Stimulated activated CD8-positive, alpha-beta memory T cell treated with anti-CD3 and anti-CD28 coated beads, Interleukin-12 subunit alpha, Interleukin-12 subunit beta, amount 100 ng/mL, for 24 hours (primary cell): ENCODE results near the gene HMCN2.
"Not testable (repeated sequence)": the region's sequence is repeated elsewhere in the genome, so short reads cannot be mapped to it uniquely, and the experiment has no call there.

ENCODE experiments used
- DNase-seq: peaks from one replicate; pipeline ENCODE4 v3.0.0-alpha.2; 2020; ENCODE audit errors: extremely low read depth

The HMCN2 gene

DNA sequence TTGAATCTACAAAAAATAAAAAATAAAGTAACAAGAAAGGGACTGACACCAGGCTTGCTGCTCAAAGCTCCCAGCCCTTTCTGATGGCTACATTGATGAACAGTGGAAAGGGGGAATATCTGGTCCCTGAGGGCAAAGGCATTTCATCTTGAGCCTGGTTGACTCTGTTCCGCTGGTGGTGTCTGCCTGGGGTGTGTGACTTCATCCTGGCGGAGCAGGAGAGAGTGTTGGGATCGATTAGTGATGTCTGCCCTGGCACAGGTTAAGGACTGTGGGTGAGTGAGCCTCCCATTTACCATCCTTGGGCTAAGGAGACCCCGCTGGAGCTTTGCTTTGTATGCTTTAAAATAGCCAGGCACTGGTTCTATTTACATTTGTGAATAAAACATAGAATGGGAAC, 122.3 kb downstream of the HMCN2 start:
- DNase-seq, result no peak

GRCh38 chr9:130390390-130390789, 124.8 kb downstream of the HMCN2 start:
- DNase-seq, result no peak

DNA sequence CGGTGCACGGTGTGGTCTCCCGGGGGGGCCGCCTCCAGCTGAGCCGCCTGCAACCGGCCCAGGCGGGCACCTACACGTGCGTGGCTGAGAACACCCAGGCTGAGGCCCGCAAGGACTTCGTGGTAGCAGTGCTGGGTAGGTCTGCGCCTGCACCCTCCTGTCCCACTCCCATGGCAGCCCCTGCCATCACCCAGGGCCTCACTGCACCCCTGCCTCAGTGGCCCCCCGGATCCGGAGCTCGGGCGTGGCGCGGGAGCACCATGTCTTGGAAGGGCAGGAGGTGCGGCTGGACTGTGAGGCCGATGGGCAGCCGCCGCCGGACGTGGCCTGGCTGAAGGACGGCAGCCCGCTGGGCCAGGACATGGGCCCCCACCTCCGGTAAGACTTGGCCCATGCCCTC, 125.4 kb downstream of the HMCN2 start:
- no peak for DNase-seq

- DNase-seq, result no peak
Observed at GRCh38 chr9:130391866-130392265, 126.3 kb downstream of the HMCN2 start.

GRCh38 chr9:130393681-130394071, 128.1 kb downstream of the HMCN2 start:
- no peak for DNase-seq

DNA sequence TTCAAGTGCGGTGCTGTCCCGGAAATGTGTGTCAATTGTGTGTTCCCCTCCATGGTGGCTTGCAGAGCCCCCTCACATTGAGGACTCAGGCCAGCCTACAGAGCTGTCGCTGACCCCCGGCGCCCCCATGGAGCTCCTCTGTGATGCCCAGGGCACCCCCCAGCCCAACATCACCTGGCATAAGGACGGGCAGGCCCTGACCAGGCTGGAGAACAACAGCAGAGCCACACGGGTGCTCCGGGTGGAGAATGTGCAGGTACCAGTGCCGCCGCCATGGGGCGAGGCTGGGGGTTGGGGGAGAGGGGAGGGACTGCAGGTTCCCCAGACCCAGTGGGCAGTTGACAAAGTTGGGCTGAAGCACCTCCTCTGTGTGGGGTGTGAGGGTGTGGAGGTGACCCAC, 128.8 kb downstream of the HMCN2 start:
- DNase-seq, result no peak

DNA sequence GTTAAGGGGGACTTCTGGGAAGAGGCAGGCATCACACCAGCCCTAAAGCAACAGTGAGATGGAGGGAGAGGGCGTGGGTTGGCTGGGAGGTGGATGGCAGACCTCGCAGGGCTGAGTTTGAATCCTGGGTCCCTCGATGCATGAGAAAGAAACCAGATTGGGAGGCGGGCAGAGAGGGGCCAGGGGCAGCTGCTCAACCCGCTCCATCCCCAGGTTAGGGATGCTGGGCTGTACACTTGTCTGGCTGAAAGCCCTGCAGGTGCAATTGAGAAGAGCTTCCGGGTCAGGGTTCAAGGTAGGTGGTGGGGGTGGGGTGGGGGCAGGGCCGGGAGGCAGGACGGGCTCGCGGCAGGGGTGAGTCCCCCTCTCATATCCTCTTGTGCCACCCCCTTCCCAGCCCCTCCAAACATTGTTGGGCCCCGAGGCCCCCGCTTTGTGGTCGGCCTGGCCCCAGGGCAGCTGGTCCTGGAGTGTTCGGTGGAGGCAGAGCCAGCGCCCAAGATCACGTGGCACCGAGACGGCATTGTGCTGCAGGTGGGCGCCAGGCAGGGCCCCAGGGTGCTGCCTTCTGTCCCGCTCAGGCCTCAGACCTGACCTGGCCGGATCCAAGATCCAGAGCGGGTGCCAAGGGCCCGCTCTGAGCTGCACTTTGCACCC, 129.4 kb downstream of the HMCN2 start:
- DNase-seq, result no peak

- no peak for DNase-seq
Observed at GRCh38 chr9:130395810-130396435, 130.4 kb downstream of the HMCN2 start.

GRCh38 chr9:130396581-130396980, 131.0 kb downstream of the HMCN2 start:
- no peak for DNase-seq

GRCh38 chr9:130398487-130399240, 133.1 kb downstream of the HMCN2 start:
- no peak for DNase-seq

DNA sequence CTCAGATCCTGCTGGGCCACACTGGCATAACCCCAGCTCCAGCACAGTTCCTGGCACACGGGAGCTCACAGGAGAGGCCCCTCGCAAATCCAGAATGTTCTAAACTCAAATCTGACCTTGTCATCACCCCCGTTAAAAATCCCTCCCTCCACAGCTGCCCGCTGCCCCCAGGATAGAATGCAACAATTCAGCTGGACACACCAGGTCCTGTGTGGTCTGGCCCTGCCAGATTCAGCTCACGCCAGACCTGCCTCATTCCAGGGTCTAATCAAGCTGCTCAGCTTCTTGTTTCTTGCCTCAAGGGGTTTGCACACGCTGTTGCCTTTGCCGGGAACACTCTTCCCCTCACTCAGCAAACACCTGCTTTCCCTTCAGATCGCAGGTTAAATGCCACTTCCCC, 134.2 kb downstream of the HMCN2 start:
- DNase-seq, result no peak

- DNase-seq, result no peak
Observed at GRCh38 chr9:130400870-130401269, 135.3 kb downstream of the HMCN2 start.

- not testable (repeated sequence) for DNase-seq
Observed at GRCh38 chr9:130401742-130402141, 136.2 kb downstream of the HMCN2 start.

- DNase-seq, result no peak
Observed at GRCh38 chr9:130402243-130402642, 136.7 kb downstream of the HMCN2 start.

GRCh38 chr9:130402645-130403440, 137.3 kb downstream of the HMCN2 start:
- no peak for DNase-seq

DNA sequence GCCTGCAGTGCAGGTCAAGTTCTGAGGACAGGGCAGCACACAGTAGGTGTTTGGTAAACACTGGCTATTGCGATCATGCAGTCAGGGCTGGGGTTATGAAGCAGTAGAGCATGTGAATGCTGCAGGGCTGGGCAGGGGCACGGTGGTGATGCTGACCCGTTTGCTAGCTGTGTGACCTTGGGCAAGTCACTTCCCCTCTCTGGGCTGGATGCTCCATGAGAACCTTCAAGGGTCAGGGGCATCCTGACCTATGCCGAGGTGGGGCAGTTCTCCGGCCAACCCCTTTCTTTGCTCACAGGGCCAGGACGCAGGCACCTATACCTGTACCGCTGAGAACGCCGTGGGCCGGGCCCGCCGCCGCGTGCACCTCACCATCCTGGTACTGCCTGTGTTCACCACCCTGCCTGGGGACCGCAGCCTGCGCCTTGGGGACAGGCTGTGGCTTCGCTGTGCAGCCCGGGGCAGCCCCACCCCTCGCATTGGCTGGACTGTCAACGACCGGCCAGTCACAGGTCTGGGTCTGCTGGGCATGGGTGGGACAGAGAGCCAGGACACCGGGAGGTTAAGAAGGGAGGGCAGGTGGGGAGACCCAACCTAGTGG, 140.2 kb downstream of the HMCN2 start:
- DNase-seq, result no peak

DNA sequence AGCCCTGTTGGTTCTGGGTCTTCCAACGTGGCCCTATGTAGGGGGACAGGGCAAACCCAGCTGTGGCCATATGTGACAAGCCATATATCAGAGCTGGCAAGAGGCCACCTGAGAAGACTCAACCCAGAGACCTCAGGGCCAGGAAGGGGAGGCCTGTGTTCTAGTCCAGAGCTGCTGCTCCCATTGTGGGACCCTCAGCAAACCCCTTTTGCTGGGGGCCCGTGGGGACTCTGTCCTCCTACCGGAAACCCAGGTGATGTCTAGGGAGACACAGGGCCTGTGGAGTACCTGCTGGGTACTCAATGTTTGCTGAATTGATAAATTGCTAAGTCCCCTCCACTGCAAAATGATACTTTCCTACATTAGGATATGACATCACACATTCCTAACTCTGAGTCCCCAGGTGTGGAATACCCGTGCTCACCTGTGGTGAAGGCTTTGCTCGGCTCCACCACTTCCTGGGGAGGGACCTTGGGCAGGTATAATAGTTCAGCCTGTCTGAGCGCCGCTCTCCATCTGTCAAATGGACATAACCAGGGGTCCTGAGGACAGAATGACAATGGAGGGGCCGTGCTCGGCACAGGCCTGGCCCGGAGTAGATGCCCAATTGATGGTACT, 140.8 kb downstream of the HMCN2 start:
- no peak for DNase-seq

GRCh38 chr9:130407916-130408663, 142.5 kb downstream of the HMCN2 start:
- no peak for DNase-seq

GRCh38 chr9:130408669-130409068, 143.1 kb downstream of the HMCN2 start:
- no peak for DNase-seq

GRCh38 chr9:130409246-130409645, 143.7 kb downstream of the HMCN2 start:
- no peak for DNase-seq

- no peak for DNase-seq
Observed at GRCh38 chr9:130410443-130410842, 144.9 kb downstream of the HMCN2 start.
